Activated CD4-positive, CD25-positive, alpha-beta regulatory T cell treated with anti-CD3 and anti-CD28 coated beads, Interleukin-2, amount 50 U/mL, for 72 hours (primary cell): ENCODE data around the gene HINFP.
"Not testable (repeated sequence)": the region's sequence is repeated elsewhere in the genome, so short reads cannot be mapped to it uniquely, and the experiment has no call there.

Experiments
- DNase-seq: peaks from one replicate; pipeline ENCODE4 v3.0.0; 2021

The HINFP gene

DNA sequence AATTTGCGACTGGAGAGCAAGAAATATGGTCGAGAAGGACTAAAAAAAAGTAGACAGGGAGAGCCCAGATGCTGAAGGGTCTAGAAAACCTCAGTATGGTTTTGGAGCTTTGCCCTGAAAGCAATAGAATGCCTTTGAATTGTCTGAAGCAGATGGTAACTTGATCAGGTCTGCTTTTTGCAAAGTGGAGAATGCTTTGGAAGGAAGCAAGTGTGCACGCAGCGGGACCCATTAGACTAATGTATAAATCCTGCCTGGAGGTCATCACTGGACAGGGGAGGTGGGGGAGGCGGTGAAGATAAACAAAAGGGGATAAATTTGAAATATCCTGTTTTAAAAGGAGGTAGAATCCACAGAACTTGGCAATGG is 757 bp upstream of the HINFP start:
- no peak for DNase-seq

DNA sequence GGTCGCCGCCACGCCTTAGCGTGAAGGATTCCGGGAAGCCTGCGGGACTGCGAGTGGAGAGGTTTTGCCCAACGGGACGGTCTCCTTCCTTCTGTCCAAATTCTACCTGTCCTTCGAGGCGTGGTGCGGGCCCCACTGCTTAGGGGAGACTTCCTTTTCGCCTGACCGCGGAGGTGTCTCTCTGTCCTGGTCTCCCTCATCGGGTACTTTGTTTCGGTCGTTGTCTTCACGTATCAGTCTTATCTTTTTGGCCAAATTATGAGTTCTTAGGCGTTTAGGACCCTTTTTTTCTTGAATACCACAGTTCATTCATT is 388 bp downstream of the HINFP start:
- no peak for DNase-seq

DNA sequence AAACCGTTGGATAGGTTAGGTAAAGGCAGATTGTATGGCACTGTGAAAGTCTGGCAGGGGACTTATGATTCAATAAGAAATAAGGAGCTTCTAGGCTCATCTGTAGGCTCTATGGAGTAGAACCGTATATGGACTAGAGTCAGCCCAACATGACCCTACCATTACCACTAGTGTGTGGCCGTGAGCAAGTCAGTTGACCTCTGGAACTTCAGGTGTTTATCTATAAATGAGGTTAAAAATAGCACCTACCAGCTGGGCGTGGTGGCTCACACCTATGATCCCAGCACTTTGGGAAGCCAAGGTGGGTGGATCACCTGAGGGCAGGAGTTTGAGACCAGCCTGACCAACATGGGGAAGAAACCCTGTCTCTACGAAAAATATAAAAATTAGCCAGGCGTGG is 4.4 kb downstream of the HINFP start:
- DNase-seq, result no peak

DNA sequence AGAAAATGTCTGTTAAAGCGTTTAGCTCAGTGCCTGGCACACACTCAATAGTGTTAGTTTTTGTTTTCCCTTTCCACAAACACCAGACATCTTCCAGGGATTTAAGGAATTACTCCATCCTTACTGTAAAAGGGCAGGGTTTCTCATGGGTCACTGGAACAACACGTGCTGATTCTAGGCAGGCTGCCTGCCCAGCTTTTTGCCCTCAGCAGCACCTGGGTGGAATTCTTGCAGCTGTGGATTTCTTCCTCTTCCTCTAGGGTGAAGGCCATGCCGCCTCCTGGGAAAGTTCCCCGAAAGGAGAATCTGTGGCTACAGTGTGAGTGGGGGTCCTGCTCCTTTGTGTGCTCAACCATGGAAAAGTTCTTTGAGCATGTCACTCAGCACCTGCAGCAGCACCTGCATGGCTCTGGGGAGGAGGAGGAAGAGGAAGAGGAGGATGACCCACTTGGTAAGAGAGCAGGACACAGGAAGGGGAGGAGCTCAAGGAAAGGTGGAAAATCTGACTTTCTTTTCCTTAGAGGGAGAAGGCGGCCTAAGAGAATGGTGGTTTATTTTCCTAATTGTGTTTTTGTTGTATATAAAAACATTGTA is 5.4 kb downstream of the HINFP start:
- no peak for DNase-seq

DNA sequence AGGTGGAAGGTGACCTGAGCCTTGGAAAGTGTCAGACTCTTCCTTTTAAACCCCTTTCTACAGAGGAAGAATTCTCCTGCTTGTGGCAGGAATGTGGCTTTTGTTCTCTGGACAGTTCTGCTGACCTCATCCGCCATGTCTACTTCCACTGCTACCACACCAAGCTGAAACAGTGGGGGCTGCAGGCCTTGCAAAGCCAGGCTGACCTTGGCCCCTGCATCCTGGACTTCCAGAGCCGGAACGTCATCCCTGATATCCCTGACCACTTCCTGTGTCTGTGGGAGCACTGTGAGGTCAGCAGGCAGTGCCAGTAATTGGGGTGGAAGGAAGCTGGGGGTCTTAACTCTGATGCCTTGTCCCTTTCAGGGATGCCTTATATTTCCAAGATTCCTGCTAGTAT is 9.3 kb downstream of the HINFP start:
- no peak for DNase-seq

DNA sequence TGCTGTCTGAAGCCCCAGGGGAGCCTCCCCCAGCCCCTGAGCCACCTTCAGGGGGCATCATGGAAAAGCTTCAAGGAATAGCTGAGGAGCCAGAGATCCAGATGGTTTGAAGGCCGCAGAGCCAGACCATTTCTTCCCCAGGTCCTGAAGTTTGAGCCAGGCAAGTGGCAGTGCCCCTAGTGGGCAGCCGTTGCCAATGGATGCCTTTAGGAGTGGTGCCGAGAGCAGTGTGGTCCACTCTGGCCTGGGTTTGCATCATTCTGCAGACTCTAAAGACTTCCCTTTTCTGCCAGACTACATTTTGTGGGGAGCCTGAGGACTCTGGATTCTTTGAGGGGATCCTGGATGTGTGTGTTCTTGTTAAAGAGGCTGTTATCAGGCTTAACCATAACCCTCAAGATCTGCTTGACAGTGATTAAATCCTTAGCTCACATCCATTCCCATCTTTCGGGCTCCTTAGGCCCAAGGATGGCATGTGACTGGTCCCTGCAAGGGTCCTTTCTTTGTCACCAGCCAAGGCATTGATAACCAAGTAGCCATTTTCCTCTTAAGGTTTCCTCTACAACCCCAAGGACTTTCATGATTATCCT is 13.1 kb downstream of the HINFP start:
- DNase-seq, result no peak

DNA sequence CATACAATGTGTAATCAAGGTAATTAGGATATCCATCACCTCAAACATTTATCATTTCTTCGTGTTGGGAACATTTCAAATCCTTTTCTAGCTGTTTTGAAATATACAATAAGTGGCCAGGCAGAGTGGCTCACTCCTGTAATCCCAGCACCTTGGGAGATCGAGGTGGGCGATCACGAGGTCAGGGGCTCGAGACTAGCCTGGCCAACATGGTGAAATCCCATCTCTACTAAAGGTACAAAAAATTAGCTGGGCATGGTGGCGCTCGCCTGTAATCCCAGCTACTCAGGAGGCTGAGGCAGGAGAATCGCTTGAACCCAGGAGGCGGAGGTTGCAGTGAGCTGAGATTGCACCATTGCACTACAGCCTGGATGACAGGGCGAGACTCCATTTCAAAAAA is 17.9 kb downstream of the HINFP start:
- not testable (repeated sequence) for DNase-seq

DNA sequence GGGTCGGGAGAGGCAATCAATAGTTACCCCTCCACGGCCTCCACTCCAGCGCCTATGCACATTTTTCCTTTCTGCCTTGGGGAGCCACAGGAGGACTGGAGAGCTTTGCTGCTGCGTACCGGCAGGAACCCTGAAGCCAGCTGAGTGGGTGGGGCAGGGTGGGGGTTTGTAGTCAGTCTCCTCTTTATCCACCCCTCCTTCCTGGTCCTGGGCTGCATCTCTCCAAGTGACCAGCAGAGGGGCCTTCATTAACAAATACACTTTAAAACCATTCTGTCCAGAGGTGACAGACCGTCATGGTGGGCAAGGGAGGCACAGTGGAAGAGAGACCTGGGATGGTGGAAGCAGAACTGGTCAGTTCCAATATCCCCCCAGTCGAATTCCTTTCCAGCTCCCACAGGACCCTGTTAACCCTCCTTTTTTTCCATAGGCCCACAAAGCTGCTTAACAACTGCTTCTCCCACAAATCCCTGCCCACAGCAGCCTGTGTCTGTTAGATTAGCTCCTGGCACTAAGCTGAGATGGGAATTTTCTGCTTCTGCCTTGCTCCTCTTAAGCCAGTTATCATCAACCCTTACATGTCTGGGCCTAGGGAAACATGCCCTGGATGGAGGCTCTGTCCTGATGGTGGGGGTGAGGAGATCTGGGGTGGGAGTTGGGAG is 23.6 kb downstream of the HINFP start:
- DNase-seq, result no peak

DNA sequence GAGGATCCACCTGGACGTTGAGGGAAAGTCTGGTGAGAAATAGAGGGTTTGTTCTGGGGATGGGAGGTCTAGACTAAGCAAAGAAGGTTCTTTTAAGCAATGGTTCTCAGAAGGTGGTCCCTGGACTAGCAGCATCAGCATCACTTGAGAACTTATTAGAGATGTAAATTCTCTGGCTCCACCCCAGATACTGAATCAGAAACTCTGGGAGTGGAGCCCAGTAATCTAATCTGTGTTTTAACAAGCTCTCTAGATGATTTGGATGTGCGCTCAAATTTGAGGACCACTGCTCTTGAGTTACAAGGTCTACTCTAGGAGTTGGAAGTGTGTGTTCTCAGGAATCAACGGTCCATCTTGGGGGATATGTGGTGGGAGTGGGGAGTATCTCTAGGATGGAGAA is 24.2 kb downstream of the HINFP start:
- DNase-seq, result no peak

DNA sequence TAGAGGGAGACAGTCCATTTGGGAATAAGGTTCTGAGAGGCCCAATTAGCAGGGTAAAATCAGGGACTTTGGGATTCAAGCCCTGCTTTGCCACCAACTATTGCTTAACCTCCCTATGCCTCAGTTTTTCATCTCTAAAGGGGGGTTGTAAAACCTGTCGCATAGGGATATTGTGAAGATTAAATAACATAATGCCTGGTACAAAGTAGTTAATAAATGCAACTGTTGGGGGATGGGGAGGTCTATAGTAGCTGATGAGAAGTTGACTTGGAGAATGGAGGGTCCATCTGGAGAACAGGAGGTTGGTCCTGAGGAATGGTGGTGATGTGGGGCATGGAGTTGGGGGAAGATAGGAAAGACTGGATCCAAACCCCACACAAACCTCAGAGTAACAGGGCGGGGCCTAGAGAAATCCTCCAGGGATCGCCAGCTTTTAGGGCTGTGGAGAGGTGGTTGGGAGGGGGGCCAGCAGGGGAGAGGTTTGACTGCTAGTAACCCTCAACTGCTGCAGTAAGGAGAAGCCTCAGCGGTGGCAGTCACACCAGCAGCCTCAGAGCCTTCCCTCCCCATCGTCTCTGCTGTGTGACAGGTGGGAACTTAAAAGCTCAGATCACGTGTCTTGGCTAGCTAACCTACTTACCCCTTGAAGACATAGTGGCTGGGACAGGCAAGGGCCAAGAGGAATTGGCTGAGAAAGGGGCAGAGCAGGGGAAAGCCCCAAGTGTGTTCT is 26.4 kb downstream of the HINFP start:
- no peak for DNase-seq

DNA sequence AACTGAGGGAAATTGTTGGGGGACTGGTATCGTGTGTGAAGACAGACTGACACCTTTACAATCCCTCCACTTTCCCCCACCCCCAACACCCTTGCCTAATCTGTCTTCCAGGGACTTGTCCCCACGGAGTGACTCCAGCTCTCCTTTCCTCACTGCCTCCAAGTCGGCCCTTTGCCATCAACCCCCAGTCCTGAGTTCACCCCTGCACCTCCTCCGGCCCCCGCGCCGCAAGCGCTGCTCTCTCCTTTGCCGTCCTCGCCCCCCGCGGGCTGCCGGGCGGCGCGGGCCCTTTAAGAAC is 27.3 kb downstream of the HINFP start:
- DNase-seq, result no peak

DNA sequence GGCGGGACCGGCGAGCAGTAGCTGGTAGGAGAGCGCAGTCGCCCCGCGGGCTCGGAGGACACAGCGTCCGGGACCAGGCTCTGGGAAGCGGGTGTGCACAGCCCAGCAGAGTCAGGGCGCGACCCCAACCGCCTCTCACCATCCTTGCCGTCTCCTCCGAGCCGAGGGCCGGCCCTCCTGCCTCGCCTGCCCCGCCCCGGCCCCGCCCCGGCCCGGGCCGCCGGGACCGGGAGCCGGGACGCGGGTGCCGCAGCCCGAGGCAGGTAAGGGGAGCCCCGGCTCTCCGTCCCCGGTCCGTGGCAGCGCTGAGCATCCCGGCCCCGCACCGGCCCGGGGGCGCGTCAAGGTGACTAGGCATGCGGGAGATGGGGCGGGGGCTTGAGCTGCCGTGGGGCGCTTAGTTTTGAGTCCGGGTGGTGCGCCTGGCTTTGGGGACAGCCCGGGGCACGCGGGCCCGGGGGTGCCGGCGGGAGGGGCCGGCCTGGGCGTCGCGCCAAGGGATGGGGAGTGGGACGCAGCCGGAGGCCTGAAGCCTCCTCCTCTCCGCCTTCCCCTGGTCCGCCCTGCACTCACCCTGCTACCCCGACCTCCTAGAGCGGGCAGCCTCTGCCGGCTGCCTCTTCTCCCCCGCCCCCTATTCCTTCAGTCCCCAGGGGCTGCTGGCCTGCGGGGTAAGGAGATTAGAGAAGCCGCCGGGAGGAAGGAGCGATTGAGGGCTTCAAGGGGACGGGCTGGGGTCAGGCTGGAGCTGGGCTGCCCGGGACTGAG is 27.8 kb downstream of the HINFP start, which contains the start of gene ABCG4:
Gene ABCG4 (plus strand): TSS at position 35 of the 768 bp plus-strand sequence. CDS start 914 bp downstream, outside the sequence.
- DNase-seq, result no peak

DNA sequence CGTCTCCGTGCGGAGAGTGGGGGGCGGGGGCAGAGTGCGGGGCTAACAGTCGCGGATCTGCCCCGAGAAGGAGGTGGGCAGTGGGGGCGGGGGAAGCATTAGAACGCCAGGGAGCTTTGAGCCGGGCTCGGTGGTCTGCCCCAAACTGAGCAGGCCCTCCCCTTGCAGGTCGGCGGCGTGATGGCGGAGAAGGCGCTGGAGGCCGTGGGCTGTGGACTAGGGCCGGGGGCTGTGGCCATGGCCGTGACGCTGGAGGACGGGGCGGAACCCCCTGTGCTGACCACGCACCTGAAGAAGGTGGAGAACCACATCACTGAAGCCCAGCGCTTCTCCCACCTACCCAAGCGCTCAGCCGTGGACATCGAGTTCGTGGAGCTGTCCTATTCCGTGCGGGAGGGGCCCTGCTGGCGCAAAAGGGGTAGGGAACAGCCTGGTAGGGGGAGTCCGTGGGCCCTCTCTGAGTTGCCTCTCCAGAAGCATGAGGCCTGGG is 28.5 kb downstream of the HINFP start:
- DNase-seq, result no peak

DNA sequence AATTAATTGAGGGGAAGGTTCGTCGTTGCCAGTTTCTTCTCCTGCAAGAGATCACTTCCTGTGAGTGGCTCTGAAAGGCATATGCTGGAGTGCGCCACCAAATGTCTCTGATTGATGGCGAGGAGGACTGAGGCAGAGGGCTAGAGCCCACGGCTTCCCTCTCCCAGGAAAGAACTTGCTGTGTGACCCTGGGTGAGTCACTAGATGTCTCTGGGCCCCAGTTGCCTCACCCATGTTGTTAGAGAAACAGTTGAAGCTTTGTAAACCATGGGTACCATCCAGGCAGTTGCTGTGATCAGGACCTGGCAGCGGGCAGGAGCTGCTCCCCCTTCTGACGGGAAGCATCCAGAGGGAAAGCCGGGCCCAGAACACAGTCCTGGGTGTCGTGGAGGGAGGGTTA is 30.7 kb downstream of the HINFP start:
- no peak for DNase-seq

DNA sequence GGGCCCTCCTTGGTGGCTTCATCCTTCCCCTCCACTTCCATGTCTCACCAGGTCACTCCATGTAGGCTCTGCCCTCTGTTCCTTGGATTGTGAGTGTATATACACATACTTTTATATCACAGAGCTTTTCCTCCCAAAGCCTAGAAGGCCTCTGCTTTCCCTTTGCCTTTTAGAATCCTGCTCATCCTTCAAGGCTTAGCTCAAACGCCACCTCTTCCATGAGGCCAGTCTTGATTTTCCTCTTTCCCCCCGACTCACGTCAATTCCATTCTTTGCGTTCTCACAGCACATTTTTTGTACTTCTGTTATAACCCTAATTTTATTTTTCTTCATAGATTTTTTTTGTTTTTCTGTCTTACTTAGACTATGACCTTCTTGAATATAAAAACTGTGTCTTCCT is 31.2 kb downstream of the HINFP start:
- DNase-seq, result no peak

DNA sequence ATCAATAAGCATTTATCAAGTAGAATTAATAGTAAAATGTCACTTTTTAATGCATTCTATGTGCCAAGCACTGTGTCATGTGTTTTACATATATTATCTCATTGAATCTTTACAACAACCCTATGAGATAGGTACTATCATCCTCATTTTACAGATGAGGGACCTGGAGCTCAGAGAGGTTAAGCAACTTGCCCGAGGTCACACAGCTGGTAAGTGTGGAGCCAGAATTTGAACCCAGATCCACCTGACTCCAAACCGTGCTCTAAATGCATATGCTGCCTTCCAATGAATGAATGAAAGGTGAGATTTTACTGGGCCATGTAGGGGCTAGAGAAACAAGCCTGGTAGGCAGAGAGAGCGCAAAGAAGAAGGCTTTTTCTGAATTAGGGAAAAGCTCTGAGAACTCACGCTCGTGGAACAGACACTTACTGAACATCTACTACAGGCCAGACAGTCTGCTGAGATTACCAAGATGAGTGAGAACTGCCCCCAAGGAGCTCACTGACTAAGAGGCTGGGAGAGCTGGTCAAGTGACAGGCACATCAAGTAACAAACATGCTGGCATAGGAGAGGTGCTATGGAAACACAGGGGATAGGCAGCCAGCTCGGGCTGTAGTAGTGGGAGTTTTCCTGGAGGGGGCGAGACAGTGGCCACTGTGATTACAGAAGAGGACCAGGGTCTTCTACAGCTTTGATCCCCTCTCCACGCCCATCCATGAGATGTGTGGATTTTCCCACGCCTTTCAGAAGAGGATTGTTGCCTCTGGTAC is 31.9 kb downstream of the HINFP start:
- DNase-seq, result no peak

DNA sequence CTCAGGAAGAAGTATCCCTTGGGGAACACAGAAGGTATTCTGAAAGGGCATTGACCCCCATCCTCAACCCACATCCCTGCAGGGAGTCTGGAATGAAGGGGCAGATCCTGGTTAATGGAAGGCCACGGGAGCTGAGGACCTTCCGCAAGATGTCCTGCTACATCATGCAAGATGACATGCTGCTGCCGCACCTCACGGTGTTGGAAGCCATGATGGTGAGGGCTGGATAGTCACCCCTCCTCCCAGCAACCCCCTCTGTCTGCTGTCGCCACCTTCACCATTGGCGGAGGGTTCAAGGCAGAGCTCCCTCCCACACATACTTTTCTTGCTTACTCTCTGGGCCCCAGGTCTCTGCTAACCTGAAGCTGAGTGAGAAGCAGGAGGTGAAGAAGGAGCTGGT is 32.8 kb downstream of the HINFP start:
- no peak for DNase-seq

DNA sequence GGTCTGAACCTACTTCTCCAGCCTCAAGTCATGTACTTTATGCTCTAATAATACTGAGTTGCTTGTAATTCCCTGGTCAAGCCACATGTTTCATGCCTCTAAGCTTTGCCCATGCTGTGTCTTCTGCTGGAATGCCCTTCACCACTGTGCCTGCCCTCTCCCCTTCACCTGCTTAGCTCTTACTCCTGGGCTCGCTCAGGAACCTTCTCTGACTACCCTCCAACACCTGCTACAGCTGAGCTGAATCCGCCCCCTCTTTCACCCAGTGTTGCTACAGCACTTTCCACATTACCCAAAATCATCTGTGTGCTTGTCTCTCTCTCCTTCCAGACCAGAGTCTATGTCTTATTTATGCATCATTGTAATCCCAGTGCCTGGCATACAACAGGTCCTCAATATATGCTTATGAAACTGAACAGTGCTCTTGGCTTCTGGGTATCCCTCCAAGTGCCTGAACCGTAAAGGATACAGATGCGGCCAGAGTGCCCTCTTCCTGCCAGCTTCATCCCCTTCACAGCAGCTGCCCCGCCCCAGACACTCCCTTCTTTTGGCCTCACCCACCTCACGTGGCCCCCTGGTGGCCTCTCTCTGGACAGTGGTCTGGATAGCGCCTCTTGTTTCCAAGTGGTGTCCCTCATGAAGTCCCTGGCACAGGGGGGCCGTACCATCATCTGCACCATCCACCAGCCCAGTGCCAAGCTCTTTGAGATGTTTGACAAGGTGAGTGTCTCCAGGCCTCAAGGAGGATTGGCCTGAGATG is 34.5 kb downstream of the HINFP start:
- no peak for DNase-seq

DNA sequence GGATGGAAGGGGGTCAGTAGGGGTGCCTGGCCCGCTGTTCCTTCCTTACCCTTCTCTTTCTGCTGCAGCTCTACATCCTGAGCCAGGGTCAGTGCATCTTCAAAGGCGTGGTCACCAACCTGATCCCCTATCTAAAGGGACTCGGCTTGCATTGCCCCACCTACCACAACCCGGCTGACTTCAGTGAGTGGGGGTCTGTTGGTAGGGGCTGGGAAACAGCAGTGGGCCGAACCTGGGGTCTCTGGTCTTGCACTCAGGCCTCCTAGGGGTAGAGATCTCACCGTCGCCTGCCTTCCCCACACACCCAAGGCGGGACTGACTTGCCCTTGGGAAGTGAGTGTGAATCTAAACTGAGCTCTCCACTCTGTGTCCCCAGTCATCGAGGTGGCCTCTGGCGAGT is 35.1 kb downstream of the HINFP start:
- DNase-seq, result no peak

DNA sequence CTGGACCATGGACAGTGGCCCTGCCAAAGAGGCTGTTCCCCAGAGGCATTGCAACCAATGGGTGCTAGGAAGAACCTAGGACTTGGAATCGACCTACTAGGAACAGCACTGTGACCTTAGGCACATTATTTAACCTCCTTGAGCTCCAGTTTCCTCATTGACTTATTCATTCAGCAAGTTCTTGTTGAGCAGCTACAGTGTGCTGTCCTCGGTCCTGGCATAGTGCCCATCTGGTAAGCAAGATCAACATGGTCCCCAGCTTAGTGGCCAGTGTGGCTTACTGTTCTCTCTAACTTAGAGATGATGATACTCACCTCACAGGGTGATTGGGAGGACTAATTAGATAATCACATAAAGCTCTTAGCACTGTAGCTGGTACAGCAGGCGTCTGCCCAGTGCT is 35.7 kb downstream of the HINFP start:
- DNase-seq, result no peak

DNA sequence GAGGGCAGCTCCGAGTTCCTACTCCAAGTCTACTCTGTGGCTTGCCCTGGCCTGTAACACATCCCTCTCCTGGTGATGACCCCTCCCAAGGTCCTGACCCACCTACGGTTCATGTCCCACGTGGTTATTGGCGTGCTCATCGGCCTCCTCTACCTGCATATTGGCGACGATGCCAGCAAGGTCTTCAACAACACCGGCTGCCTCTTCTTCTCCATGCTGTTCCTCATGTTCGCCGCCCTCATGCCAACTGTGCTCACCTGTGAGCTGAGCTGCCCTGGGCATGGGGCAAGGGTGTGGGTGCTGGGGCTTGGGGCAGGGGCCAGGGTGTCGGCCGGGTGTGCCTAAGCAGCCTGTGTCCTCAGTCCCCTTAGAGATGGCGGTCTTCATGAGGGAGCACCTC is 37.1 kb downstream of the HINFP start:
- no peak for DNase-seq

DNA sequence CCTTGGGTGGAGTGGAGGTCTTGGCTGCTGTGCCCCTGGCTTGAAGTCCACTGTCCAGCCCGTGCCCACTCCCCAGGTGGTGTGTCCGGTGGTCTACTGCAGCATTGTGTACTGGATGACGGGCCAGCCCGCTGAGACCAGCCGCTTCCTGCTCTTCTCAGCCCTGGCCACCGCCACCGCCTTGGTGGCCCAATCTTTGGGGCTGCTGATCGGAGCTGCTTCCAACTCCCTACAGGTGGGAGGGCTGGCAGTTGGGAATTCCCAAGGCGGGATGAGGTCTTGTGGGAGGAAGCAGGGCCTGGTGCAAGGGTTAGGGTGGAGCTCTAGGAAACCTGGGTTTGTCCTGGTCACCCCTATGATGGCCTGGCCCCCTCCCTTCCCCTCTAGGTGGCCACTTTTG is 38.8 kb downstream of the HINFP start:
- DNase-seq, result no peak
